HG03039 (cell line): ENCODE measurements around the gene TRAK2.

Experiments
- ATAC-seq: cut with Tn5 transposase; IDR thresholded peaks from one replicate; pipeline ENCODE4 v1.9.1; 2021; ENCODE audit warnings: mild to moderate bottlenecking, moderate library complexity; ENCODE audit not compliant: unreplicated experiment

The TRAK2 gene

DNA sequence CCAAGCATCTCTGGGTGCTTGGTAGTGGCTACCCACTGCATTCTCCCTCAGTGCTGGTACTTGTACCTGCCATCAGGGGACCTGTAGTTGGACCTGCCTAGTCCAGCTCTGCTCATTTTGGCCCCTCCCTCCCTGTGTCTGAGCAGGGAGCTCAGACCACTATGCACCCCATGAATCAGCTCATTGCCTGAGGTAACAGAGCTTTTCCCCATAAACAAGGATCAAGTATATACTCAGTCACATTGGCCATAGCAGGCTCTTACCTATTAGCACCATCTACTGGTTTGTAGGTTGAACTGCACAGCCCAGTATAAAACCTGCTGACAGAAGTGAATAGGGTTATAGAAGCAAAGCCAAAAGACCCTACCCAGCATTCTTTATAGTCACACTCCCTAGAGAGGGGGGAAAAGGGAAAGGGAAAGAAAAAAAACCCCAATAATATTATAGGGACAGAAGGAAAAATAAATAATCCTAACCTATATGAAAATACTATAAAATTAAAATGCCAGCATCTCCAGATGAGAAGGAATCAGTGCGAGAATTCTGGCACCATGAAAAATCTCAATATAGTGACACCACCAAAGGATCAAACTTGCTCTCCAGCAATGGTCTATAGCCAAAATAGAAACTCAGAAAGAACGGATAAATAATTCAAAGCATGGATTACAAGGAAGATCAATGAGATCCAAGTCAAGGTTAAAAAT lies 87.2 kb downstream of the TRAK2 start:
- ATAC-seq = no peak

- no peak for ATAC-seq
These were observed 88.9 kb downstream of the TRAK2 start for GRCh38 chr2:201362396-201362795.

DNA sequence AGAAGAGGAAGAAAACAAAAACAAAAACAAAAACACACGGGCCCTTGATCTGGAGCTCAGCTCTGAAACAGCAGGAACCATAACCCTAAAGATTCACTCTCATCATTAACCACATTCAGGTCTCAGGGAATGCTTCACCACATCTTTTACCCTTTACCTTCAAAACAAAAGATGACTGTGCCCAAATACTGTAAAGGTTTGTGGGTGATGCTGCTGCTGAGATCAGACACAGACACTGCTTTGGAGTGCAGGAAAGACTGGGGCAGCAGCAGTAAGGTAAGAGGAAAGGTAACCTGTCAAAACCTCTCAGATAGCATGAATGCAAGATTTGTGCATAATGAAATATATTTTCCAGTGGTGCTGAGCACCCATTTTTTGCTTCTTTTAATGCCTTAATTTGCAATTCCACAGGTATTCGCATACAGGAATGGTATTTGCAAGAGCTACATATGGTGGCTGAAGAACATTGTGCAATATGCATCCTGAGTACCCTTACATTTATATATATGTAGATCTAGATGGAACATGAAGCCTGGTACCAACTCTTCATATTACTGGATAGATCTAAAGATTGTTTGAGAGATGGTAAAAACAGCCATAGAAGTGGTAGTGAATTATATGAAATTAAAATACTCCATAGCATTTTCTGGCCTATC lies 90.1 kb downstream of the TRAK2 start:
- ATAC-seq = no peak

GRCh38 chr2:201360256-201360655 lies 91.0 kb downstream of the TRAK2 start:
- no peak for ATAC-seq

DNA sequence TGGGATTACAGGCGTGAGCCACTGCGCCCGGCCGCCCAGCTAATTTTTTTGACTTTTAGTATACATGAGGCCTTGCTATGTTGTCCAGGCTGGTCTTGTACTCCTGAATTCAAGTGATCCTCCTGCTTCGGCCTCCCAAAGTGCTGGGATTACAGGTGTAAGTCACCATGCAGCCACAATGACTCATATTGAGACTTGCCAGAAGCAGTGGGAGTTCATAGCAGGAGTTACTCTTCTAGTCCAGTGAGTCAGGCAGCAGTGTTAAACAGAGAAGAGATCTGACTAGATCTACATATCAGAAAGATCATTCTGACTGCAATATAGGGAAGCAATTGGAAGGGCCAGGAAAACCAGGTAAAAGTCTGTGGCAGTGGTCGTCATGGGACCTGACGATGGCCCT lies 92.6 kb downstream of the TRAK2 start:
- no peak for ATAC-seq

- ATAC-seq = no peak
These were observed 94.0 kb downstream of the TRAK2 start, which contains the start of gene FLACC1 for GRCh38 chr2:201357221-201357620. Gene FLACC1 (minus strand): TSS chr2:201357345. CDS start chr2:201351404, 5,941 bp downstream.

DNA sequence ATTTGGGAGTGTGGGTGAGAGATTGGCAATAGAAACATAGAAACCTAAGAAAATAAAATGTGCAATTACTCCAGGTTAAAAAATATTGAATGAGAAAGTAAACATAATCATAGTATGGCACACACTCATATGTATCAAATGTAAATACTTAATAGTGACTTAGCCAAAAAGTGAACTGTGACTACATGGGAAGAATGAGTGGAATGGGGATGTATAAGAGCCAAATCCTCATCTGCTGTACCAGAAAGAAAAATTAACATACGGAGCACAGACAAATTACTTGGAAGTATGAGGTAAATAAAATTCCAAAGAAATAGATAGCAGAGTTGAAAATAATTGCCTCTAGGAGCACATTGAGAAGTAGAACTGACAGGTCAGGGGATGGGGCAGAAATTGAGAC lies 98.1 kb downstream of the TRAK2 start:
- no peak for ATAC-seq

DNA sequence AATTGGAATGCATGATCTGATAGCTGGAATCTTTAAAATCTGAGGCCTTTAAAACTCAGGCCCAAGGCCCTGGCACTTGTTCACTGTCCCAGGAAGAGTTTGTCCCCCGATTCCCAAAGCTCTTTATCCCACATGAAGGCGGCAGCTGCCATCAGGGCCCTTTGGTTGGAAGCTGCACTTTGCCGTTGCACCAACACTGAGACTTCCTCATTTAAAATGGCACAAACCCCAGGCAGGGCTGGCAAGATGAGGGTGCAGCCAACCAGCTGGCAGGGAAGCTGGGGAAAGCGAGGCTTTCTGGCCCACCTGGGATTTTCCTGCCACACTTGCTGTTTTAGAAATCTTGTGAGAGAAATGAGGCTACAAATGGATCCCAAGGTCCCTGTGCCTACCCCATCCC lies 100.4 kb downstream of the TRAK2 start:
- no peak for ATAC-seq

DNA sequence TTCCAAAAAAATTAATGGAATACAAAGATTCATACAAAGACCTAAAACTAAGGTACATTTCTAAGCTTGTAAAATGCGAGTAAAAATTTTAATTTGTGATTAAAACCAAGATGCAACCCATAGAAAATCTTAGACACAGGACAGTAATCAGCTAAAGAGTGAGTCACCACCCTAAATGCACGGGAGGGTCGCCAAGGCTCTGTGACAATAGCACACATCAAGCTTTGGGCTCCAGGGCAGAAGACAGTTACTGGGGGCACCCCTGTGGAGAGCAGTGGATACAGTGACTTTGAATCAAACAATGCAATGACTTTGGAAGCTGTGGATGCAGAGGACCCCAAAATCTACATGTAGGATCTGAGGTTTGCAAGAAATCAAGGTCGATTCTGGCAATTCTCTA lies 101.7 kb downstream of the TRAK2 start:
- no peak for ATAC-seq

- no peak for ATAC-seq
These were observed 102.5 kb downstream of the TRAK2 start for GRCh38 chr2:201348758-201349157.

DNA sequence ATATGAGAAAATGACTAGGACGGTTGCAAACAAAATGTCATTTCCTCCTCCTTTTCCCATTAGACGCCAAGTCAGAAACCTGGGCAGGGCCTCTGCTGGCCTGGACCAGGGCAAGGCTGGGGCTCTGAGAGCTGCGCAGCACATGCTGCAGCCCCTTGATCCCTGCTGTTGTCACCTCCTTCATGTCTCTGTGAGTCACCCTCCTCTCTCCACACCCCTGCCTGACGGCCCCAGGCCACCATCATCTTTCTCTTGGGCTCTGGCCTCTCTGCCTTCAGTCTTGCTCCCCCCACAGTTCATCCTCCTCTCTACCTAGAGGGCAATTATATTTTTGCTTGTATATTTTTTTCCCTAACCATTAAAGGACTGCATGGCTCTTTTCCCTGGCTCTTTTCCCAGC lies 104.1 kb downstream of the TRAK2 start:
- no peak for ATAC-seq

DNA sequence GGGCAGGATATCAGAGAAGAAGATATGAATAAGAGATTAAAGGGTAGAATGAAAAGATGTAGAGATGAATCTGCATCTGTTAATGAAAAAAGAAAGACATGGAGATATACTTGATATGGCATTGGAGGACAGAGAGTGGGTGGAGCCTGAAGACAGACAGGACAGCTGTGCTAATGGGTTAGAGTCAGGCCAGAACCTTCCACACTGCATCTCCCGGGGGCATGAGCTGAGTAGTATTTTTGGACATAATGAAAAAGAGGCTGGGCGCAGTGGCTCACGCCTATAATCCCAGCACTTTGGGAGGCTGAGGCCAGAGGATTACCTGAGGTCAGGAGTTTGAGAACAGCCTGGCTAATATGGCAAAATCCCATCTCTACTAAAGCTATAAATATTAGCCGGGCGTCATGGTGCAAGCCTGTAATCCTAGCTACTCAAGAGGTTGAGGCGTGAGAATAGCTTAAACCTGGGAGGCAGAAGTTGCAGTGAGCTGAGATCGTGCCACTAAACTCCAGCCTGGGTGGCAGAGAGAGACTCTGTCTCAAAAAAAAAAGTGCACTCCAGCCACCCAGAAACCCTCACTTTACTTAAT lies 105.5 kb downstream of the TRAK2 start:
- ATAC-seq = no peak

GRCh38 chr2:201344663-201345366 lies 106.4 kb downstream of the TRAK2 start:
- ATAC-seq = no peak

DNA sequence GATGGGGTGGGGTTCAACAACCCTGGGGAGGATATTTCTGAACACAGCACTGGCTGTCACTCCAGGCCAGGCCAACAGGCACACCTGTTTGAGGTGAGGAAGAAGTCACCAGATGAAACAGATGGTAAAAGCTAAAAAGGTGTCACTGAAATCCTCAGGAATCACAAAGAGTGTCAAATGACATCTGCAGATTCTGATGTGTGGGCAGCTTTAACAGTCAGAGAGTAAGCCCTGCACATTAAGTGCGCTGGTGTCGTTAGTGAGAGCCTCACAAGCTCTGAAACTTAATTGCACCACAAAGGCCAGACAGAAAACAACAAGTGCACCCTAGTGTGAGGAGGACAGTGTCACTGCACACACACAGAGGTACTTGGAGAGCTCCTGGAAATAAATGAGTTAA lies 107.7 kb downstream of the TRAK2 start:
- no peak for ATAC-seq

GRCh38 chr2:201342923-201343322 lies 108.3 kb downstream of the TRAK2 start:
- ATAC-seq = no peak

GRCh38 chr2:201329409-201329808 lies 121.8 kb downstream of the TRAK2 start:
- no peak for ATAC-seq

- ATAC-seq = no peak
These were observed 123.6 kb downstream of the TRAK2 start for GRCh38 chr2:201327678-201328077.
